Activated naive CD8-positive, alpha-beta T cell treated with anti-CD3 and anti-CD28 coated beads, Interleukin-2, amount 10 ng/mL, durations not matched to agents 7 days and 5 days (primary cell): ENCODE results near the gene MXD3. TPM values are rescaled to one million over a fixed set of nuclear protein-coding genes. Genes with fewer than 3 reads are reported as not detected.
"Not testable (repeated sequence)": the region's sequence is repeated elsewhere in the genome, so short reads cannot be mapped to it uniquely, and the experiment has no call there.

Experiments
- ATAC-seq: fragments of 150-1000 bp; cut with Tn5 transposase; one replicate; pipeline ENCODE4 v1.10.0; 2021; ENCODE audit warnings: low read depth, moderate library complexity
- POLR2A ChIA-PET: fragments of 350-600 bp; sonication (Branson Sonifier 250); formaldehyde crosslinking; loops from one replicate; lab custom pipeline; 2021; ENCODE audit warnings: antibody characterized with exemption; lab: Charles Lee
- DNase-seq: peaks from one replicate; pipeline ENCODE4 v3.0.0; 2021
- H3K27ac Mint-ChIP-seq: one replicate; pipeline ENCODE4 v1.8.0; 2022; ENCODE audit warnings: mild to moderate bottlenecking, mixed read lengths
- H3K27me3 Mint-ChIP-seq: one replicate; pipeline ENCODE4 v1.8.0; 2022; ENCODE audit warnings: mild to moderate bottlenecking, moderate library complexity, mixed read lengths
- H3K36me3 Mint-ChIP-seq: one replicate; pipeline ENCODE4 v1.8.0; 2021; ENCODE audit warnings: mild to moderate bottlenecking, mixed read lengths
- H3K4me1 Mint-ChIP-seq: one replicate; pipeline ENCODE4 v1.8.0; 2021; ENCODE audit warnings: mixed read lengths
- H3K4me3 Mint-ChIP-seq: one replicate; pipeline ENCODE4 v1.8.0; 2022; ENCODE audit warnings: mild to moderate bottlenecking, moderate library complexity, mixed read lengths
- H3K9me3 Mint-ChIP-seq: one replicate; pipeline ENCODE4 v1.8.0; 2021; ENCODE audit warnings: mixed read lengths
- total RNA-seq, 2 experiments: library from RNA; stranded (reverse); gene quantifications; one replicate each; pipeline ENCODE4 v1.2.3, GENCODE V29; 2021

The MXD3 gene
- total RNA-seq, 2 experiments from 2014 or later = 85.0 to 94.0 TPM

GRCh38 chr5:177354256-177354655, 42.6 kb upstream of the MXD3 start:
- H3K4me3 Mint-ChIP-seq = no peak overlapping the region
- DNase-seq (no peak), ATAC-seq (no peak)
- no peak overlapping the region for H3K27ac Mint-ChIP-seq
- H3K27me3 Mint-ChIP-seq = no peaks in the 10 kb centered on the region
- H3K9me3 Mint-ChIP-seq = peaks cover 12% of the 10 kb centered on the region
- peaks cover 59% of the 10 kb centered on the region for H3K4me1 Mint-ChIP-seq
- POLR2A ChIA-PET = interaction anchor here (1.4 kb wide), 1 partner anchor 73 kb away, joined by 3 read pairs; no protein-coding TSS in a partner anchor
- H3K36me3 Mint-ChIP-seq = peaks cover 18% of the 10 kb centered on the region

GRCh38 chr5:177353093-177353492, 41.4 kb upstream of the MXD3 start:
- no peak for DNase-seq
- no peaks in the 10 kb centered on the region for H3K27me3 Mint-ChIP-seq
- peak overlapping the region; percentile 47 for H3K4me3 Mint-ChIP-seq
- peaks cover 56% of the 10 kb centered on the region for H3K4me1 Mint-ChIP-seq
- POLR2A ChIA-PET = interaction anchor here (0.7 to 3.0 kb wide), 2 partner anchors 73 to 96 kb away, joined by 5 to 11 read pairs; partner anchors contain the start of gene GRK6
- peaks cover 12% of the 10 kb centered on the region for H3K9me3 Mint-ChIP-seq
- H3K36me3 Mint-ChIP-seq = peaks cover 11% of the 10 kb centered on the region
- ATAC-seq = no peak
- H3K27ac Mint-ChIP-seq = peak overlapping the region; percentile 1

GRCh38 chr5:177351392-177352329, 40.0 kb upstream of the MXD3 start, which contains the start of gene LMAN2:
LMAN2 (minus strand) TSS chr5:177351668; CDS start chr5:177351647, 21 bp downstream.
- no peaks in the 10 kb centered on the region for H3K27me3 Mint-ChIP-seq
- DNase-seq (peak; percentile 87), ATAC-seq (peak; percentile 99)
- POLR2A ChIA-PET = interaction anchor here (0.6 to 3.1 kb wide), 16 partner anchors 9 to 814 kb away, joined by 3 to 19 read pairs (median 4); partner anchors contain the start of genes GRK6 and RNF44
- peaks cover 52% of the 10 kb centered on the region for H3K4me1 Mint-ChIP-seq
- H3K4me3 Mint-ChIP-seq = peak within 1 kb of the TSS; percentile 99
- peaks cover 13% of the 10 kb centered on the region for H3K36me3 Mint-ChIP-seq
- H3K9me3 Mint-ChIP-seq = peaks cover 12% of the 10 kb centered on the region
- peak within 1 kb of the TSS; percentile 100 for H3K27ac Mint-ChIP-seq

DNA sequence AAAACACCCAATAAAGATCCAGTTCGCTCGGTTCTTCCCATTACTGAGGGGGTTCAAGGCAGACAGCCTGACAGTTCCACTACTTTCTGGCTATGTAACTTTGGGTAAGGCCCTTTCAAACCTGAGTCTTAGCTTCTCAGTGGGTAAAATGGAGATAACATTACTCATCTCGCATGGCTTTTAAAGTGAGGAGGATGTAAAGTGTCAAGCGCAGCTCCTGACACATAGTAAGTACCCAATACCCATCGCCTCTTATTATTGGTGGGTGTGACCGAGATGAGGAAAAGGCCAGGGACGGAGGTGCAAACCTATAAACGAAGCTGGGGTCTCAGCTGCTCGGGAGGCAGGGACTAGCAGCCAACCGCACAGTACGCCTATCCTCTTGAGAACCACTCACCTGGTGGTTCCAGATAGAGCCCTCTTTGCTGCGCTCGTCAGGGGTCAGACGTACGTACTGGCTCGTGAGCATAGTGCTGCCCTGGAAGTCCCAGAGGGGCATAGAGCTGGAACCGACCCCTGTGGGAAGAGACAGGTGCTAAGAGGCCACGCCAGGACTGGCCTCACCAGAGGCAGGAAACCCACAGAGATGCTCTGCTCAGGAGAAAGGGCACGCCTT, 39.2 kb upstream of the MXD3 start:
- Mint-ChIP-seq H3K9me3 (peaks cover 12% of the 10 kb centered on the region), H3K4me1 (peaks cover 45% of the 10 kb centered on the region), H3K4me3 (peak overlapping the region; percentile 99), H3K36me3 (peaks cover 13% of the 10 kb centered on the region), H3K27ac (peak overlapping the region; percentile 100), H3K27me3 (no peaks in the 10 kb centered on the region)
- no peak for ATAC-seq
- POLR2A ChIA-PET = interaction anchor here (1.8 to 3.1 kb wide), 5 partner anchors 10 to 121 kb away, joined by 5 to 19 read pairs (median 11); partner anchors contain the start of gene GRK6
- no peak for DNase-seq

DNA sequence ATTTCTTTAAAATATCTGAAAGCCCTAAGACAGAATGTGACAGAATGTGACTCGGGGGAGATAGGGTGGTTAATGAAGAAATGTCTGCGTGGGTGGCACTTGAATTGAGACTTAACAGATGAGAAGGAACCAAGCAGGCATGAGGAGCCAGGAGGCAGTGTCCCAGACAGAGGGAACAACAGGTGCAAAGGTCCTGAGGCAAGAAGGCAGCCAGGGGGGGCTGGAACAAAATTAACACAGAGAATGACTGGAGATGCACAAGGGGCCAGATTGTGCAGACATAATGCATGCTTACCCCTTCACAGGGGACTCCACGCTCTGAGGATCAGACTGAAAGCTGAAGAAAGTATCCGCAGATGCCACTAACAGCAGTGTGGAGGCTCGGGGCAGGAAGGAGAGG, 38.1 kb upstream of the MXD3 start:
- Mint-ChIP-seq H3K36me3 (peaks cover 15% of the 10 kb centered on the region), H3K27ac (peak overlapping the region; percentile 73), H3K4me3 (peak overlapping the region; percentile 99), H3K27me3 (no peaks in the 10 kb centered on the region), H3K4me1 (peaks cover 36% of the 10 kb centered on the region), H3K9me3 (peaks cover 7% of the 10 kb centered on the region)
- no peak for DNase-seq
- POLR2A ChIA-PET = interaction anchor here (3.1 kb wide), 1 partner anchor 37 kb away, joined by 18 read pairs; no protein-coding TSS in a partner anchor
- no peak for ATAC-seq

- no peak for ATAC-seq
- POLR2A ChIA-PET = interaction anchor here (0.8 kb wide), 1 partner anchor 9 kb away, joined by 3 read pairs; no protein-coding TSS in a partner anchor
- no peaks in the 10 kb centered on the region for H3K27me3 Mint-ChIP-seq
- peaks cover 11% of the 10 kb centered on the region for H3K36me3 Mint-ChIP-seq
- H3K9me3 Mint-ChIP-seq = peaks cover 2% of the 10 kb centered on the region
- H3K27ac Mint-ChIP-seq = no peak overlapping the region
- H3K4me1 Mint-ChIP-seq = peaks cover 31% of the 10 kb centered on the region
- H3K4me3 Mint-ChIP-seq = peak overlapping the region; percentile 99
- DNase-seq = no peak
These were observed 37.6 kb upstream of the MXD3 start for GRCh38 chr5:177349362-177349647.

DNA sequence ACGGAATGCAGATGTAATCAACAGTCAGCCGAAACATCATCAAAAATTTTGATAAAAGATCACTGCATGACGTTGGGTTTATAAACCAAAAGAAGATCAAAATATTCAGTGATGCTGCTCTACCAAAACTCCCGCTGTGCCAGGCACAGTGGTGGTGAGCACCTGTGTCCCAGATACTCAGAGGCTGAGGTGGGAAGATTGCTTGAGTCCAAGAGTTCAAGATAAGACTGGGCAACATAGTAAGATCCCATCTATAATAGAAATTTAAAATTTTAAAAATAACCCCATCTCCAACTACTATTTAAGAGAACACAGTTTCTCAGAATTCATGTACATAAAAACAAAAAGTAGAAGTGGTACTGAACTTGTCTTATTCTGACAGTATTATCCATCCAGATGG, 36.0 kb upstream of the MXD3 start:
- ATAC-seq = no peak
- peak overlapping the region; percentile 25 for H3K27ac Mint-ChIP-seq

DNA sequence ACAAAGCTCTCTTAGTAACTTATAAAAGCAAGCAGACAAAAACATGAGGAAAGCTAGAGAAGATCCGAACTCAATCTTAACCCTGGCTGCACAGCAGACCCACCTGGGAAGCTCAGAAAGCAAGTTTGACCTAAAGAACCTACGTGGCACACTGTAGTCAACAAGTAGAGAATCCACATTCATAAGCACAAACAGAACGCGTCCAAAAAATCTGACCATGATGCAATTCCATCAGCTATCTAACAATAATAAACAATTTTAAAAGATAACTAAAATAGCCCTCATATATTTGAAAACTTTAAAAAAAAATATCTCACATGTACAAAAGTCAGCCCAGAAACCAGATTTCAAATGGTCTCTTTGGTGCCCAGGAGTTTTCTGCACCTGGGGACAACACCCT, 35.1 kb upstream of the MXD3 start:
- Mint-ChIP-seq H3K4me1 (peaks cover 32% of the 10 kb centered on the region), H3K4me3 (no peak overlapping the region), H3K27ac (peak overlapping the region; percentile 16), H3K9me3 (no peaks in the 10 kb centered on the region), H3K36me3 (peaks cover 16% of the 10 kb centered on the region), H3K27me3 (no peaks in the 10 kb centered on the region)
- POLR2A ChIA-PET = interaction anchor here (0.7 kb wide), 1 partner anchor 163 kb away, joined by 3 read pairs; the partner anchor contains the start of gene DOK3
- no peak for DNase-seq
- ATAC-seq = no peak

More for the DNA sequence above, 36.0 kb upstream of the MXD3 start:
- Mint-ChIP-seq H3K9me3 (no peaks in the 10 kb centered on the region), H3K27me3 (no peaks in the 10 kb centered on the region), H3K4me3 (no peak overlapping the region), H3K4me1 (peaks cover 33% of the 10 kb centered on the region), H3K36me3 (peaks cover 15% of the 10 kb centered on the region)
- POLR2A ChIA-PET = no interaction called here
- no peak for DNase-seq

DNA sequence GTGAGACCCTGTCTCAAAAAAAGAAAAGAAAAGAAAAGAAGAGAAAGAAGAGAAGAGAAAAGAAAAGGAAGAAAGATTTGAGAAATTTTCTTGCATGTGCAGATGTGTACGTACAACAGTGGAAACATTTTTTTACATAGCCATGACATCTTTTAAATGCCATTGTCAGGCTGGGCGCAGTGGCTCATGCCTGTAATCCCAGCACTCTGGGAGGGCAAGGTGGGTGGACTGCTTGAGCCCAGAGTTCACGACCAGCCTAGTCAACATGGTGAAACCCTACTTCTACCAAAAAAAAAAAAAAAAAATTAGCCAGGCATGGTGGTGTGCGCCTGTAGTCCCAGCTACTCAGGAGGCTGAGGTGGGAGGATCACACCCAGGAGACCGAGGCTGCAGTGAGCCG, 33.2 kb upstream of the MXD3 start:
- POLR2A ChIA-PET = no interaction called here
- Mint-ChIP-seq H3K4me1 (peaks cover 24% of the 10 kb centered on the region), H3K27me3 (no peaks in the 10 kb centered on the region), H3K27ac (no peak overlapping the region), H3K4me3 (no peak overlapping the region), H3K9me3 (no peaks in the 10 kb centered on the region), H3K36me3 (peaks cover 27% of the 10 kb centered on the region)
- no peak for ATAC-seq
- DNase-seq = no peak

DNA sequence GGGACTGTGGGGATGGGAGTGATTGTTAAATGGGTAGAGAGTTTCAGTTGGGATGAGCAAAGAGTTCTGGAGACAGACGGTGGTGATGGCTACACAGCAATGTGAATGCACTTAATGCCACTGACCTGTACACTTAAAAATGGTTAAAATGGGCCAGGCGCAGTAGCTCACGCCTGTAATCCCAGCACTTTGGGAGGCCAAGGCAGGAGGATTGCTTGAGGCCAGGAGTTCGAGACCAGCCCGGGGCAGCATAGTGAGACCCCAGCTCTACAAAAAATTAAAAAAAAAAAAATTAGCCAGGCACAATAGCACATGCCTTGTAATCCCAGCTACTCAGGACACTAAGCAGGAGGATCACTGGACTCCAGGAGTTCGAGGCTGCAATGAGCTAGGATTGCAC, 32.1 kb upstream of the MXD3 start:
- Mint-ChIP-seq H3K27me3 (no peaks in the 10 kb centered on the region), H3K4me3 (no peak overlapping the region), H3K36me3 (peaks cover 30% of the 10 kb centered on the region), H3K9me3 (no peaks in the 10 kb centered on the region), H3K4me1 (peaks cover 23% of the 10 kb centered on the region), H3K27ac (peak overlapping the region; percentile 43)
- ATAC-seq (no peak), DNase-seq (no peak)
- POLR2A ChIA-PET = interaction anchor here (0.7 kb wide), 1 partner anchor 28 kb away, joined by 7 read pairs; no protein-coding TSS in a partner anchor

GRCh38 chr5:177343000-177343399, 31.3 kb upstream of the MXD3 start:
- Mint-ChIP-seq H3K4me1 (peaks cover 23% of the 10 kb centered on the region), H3K36me3 (peaks cover 30% of the 10 kb centered on the region)
- POLR2A ChIA-PET, ATAC-seq, DNase-seq, H3K4me3 Mint-ChIP-seq, H3K27ac Mint-ChIP-seq, H3K27me3 Mint-ChIP-seq, H3K9me3 Mint-ChIP-seq: not testable (repeated sequence)

DNA sequence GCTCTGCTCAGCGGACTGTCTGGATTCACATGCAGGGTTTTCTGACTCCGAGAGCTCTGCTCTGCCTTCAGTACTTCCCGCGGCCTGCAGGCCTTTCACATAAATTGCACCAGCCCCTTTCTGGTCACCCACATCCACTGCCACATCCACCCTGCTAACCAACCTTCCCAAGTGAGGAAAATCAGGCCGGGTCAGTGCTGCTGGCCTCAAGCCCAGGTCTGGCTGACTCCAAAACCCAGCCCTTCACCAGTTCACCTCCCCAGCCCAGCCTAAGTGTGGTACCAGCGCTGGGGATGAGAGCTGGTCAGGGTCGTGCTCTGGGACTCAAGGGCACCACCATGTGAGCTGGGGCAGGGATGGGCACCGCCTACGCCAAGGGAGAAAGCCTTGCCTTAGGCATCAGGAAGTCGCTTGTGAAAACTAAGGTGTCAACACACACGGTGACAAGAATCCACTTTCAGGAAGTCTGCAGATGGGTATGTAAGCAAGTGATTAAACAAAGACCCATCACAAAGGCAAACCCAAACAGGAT, 27.5 kb upstream of the MXD3 start:
- Mint-ChIP-seq H3K4me3 (no peak overlapping the region), H3K4me1 (peaks cover 20% of the 10 kb centered on the region), H3K27ac (peak overlapping the region; percentile 43), H3K27me3 (no peaks in the 10 kb centered on the region), H3K9me3 (no peaks in the 10 kb centered on the region), H3K36me3 (peaks cover 36% of the 10 kb centered on the region)
- POLR2A ChIA-PET = interaction anchor here (0.8 kb wide), 2 partner anchors 12 to 14 kb away, joined by 3 read pairs; partner anchors contain the start of gene LMAN2
- DNase-seq = no peak
- no peak for ATAC-seq
